ENCODE results near the gene HK1. TPM values are rescaled to one million over a fixed set of nuclear protein-coding genes. Genes with fewer than 3 reads are reported as not detected.

HK1 gene
- total RNA-seq, 1 experiment from 2014 or later: 98.8 TPM

DNA sequence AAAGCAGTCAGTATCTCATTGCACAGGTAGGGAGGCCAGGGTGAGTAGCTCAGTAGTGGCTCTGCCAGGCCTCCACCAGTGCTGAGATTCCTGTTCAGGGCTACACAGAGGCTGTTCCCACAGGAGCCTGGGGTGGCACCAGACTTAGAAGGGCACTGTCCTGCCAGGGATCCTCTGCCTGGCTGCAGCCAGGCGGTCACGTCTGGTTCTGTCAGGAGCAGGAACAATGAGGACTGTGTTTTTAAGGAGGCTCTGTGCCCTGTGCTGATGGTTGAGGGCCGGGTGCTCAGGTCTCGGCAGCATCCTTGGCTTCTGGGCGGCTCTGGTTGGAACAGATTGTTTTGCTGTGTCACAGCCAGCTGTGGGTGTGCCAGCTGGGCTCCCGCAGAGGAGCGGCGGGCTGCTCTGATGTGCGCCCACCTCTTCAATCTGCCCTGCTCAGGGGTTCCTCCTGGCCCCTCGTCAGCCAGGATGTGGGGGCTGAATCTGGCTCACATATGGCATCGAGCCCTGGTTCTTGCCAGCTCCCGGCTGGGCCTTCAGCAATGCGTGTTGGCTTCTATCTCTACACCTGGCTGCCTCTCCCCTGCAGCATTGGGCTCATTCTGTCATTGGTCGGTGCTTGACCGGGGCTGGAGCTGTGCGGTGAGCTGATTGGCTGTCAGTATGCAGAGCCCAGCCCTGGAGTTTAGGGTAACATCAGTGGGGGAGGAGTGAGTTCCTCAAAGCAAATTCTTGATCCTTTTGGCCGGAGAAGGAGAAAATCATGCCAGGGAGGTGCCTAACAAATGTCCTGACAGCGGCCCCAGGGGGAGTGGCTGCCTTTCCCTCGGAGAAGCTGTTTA, 97.2 kb downstream of the HK1 start:
- no CpG with 5 or more reads among the region's 19 CpGs for WGBS (ENCODE audit: extremely low coverage, insufficient read length, low lambda C conversion rate)
- Histone ChIP-seq H3K27ac (ENCODE audit: insufficient read length, low read depth, low read length) (no peak overlapping the region), H2BK5ac (ENCODE audit: insufficient read length, low read length) (no peak overlapping the region), H3K79me2 (ENCODE audit: insufficient read depth, low read length) (no peaks in the 10 kb centered on the region; the same call in 1 of the 2 replicates), H2BK12ac (ENCODE audit: insufficient read length, low read depth, low read length) (no peak overlapping the region), H3K23ac (ENCODE audit: insufficient read length, low read depth, low read length) (no peak overlapping the region), H3K4ac (ENCODE audit: low read depth, low read length) (no peak overlapping the region), H4K8ac (replicated peaks; ENCODE audit: insufficient read length, low read depth, low read length) (no peak overlapping the region), H3K4me2 (ENCODE audit: insufficient read depth, insufficient read length, low read length) (no peak overlapping the region), H3K27me3 (ENCODE audit: insufficient read depth, low read length) (no peaks in the 10 kb centered on the region), H3K4me1 (ENCODE audit: insufficient read depth, low read length) (peaks cover 1% of the 10 kb centered on the region; the same call in 1 of the 2 replicates), H3K9me3 (ENCODE audit: control insufficient read depth, low read depth, low read length) (no peaks in the 10 kb centered on the region), H2BK15ac (ENCODE audit: low read depth, low read length) (no peak overlapping the region), H3K56ac (ENCODE audit: insufficient read length, low read depth, low read length) (no peak overlapping the region), H4K20me1 (ENCODE audit: control insufficient read depth, insufficient read depth, insufficient read length) (no peaks in the 10 kb centered on the region), H3K23me2 (ENCODE audit: insufficient read length, low read depth, low read length, poor library complexity, severe bottlenecking) (no peaks in the 10 kb centered on the region), H4K5ac (ENCODE audit: insufficient read length, low read depth, low read length) (no peak overlapping the region), H3K14ac (ENCODE audit: insufficient read depth, low read length) (no peak overlapping the region; the same call in 1 of the 2 replicates), H3K79me1 (ENCODE audit: insufficient read depth, low read depth, low read length, poor library complexity, severe bottlenecking) (peaks cover 3% of the 10 kb centered on the region), H2AFZ (ENCODE audit: low read length) (no peak overlapping the region), H2BK120ac (ENCODE audit: low read depth, low read length, poor library complexity, severe bottlenecking) (no peak overlapping the region), H3K9ac (ENCODE audit: extremely low read depth, insufficient read length, low read length) (no peak overlapping the region), H3T11ph (ENCODE audit: low read length) (no peak overlapping the region), H2BK20ac (ENCODE audit: low read depth, low read length, poor library complexity, severe bottlenecking) (no peak overlapping the region), H3K18ac (ENCODE audit: insufficient read length, low read depth, low read length) (no peak overlapping the region), H4K91ac (ENCODE audit: insufficient read length, low read depth, low read length) (no peak overlapping the region), H2AK5ac (ENCODE audit: insufficient read length, low read length) (no peak overlapping the region)
- TF ChIP-seq, protein P1, sequence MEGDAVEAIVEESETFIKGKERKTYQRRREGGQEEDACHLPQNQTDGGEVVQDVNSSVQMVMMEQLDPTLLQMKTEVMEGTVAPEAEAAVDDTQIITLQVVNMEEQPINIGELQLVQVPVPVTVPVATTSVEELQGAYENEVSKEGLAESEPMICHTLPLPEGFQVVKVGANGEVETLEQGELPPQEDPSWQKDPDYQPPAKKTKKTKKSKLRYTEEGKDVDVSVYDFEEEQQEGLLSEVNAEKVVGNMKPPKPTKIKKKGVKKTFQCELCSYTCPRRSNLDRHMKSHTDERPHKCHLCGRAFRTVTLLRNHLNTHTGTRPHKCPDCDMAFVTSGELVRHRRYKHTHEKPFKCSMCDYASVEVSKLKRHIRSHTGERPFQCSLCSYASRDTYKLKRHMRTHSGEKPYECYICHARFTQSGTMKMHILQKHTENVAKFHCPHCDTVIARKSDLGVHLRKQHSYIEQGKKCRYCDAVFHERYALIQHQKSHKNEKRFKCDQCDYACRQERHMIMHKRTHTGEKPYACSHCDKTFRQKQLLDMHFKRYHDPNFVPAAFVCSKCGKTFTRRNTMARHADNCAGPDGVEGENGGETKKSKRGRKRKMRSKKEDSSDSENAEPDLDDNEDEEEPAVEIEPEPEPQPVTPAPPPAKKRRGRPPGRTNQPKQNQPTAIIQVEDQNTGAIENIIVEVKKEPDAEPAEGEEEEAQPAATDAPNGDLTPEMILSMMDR (conservative IDR thresholded peaks at IDR 0.05): no peak
- Mint-ChIP-seq H3K27ac (peak overlapping the region in 2 of 3 experiments; percentile 87 to 93; a peak in 3 of 7 replicates), H3K4me1 (peaks cover 33 to 45% of the 10 kb centered on the region in 2 experiments), H3K36me3 (ENCODE audit: insufficient read depth in 1 of 3, low read depth in 3 of 3) (peaks cover 27 to 65% (median 45%) of the 10 kb centered on the region in 3 experiments; a peak in 6 of 7 replicates), H3K4me3 (no peak overlapping the region), H3K9me3 (no peaks in the 10 kb centered on the region), H3K27me3 (ENCODE audit: low read depth) (no peaks in the 10 kb centered on the region)
- DNase-seq: peak; percentile 92

All from H9 (cell line).